NOMO-1 (cell line): ENCODE data around the gene SMIM34.
"Not testable (repeated sequence)": the region's sequence is repeated elsewhere in the genome, so short reads cannot be mapped to it uniquely, and the experiment has no call there.

Experiments
- DNase-seq, 2 experiments: peaks; one replicate each; lab custom pipeline; 2025; ENCODE audit not compliant: unreplicated experiment in 2 of 2; lab: John Stamatoyannopoulos, UW

Gene SMIM34, protein sequence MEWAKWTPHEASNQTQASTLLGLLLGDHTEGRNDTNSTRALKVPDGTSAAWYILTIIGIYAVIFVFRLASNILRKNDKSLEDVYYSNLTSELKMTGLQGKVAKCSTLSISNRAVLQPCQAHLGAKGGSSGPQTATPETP

DNA sequence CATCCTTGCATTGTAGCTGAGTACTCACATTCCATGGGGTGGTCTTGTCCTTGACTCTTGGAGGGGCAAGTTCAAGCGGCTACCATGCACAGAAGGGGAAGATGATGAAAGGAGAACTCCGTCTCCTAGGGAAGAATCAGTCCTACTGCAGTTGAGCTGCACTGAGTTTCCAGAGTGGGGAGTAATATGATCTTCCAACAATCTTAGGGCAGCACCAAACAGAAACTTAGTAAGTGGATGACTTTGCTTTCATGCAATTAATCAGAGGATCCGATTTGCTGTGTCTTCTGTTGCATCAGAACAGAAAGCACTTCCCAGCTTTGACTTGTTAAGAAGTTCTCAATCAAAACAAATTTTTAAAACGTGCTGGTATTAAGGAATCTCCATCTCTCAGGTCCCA, at the start of gene SMIM34:
Gene SMIM34, minus strand, starts transcription at position 147 of the 400 bp plus-strand sequence. Its CDS starts 112 bp downstream, at position 35.
- DNase-seq, result not testable (repeated sequence)

DNA sequence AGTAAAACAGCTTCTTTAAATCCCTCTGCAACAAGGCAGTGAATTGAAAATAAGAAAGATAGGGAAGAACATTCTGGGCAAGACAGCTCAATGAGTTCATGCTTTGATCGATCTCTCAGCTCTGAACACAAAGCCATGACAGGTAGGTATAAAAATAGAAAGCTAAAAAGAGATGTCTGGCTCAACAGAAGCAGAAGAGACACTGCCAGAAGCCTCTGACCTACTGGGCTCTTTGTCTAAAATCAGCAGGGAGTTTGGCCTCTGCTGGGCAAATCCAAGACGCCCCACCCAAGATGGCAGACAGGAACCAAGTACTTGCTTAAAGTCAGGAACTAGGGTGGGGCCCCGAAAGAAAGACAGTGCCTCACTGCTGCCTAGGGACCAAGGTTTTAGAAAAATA, 43.6 kb upstream of the SMIM34 start:
- DNase-seq, result not testable (repeated sequence)

DNA sequence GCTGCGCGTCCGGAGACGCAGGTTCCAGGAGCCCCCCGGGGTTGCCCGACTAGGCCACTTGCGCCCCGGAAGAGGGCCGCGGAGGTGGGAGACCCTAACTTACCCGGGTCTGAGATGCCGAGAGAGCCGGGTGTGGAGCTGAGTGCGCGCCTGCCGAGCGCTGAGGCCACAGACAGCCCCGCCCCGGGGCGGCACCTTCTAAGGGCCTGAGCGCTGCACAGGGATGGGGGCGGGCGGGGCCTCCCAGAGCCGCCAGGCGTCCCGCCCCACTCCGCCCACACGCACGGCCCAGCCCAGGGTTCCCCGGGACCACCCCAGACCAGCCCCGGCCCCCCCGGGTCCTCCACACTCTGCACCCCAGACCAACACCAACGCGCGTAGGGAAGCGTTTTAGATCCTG, 35.7 kb upstream of the SMIM34 start:
- DNase-seq, result not testable (repeated sequence)

DNA sequence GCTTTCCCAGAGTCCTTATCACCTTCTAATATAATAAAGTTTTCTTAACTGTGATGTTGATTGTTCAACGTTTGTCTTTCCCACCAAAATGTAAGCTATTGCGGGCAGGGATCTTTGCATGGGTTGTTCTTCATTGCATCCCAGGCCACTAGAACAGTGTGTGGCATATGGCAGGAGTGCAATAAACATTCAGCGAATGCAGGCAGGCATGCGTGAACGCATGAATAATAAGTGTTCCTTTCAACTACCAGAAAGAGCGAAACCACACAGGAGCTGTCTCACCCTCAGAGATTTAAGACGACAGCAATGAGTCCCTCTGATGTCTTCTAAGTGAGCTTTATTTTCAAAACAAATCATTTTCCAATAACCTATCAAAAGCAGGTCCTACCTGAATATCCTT, 34.5 kb upstream of the SMIM34 start:
- DNase-seq, result not testable (repeated sequence)

DNA sequence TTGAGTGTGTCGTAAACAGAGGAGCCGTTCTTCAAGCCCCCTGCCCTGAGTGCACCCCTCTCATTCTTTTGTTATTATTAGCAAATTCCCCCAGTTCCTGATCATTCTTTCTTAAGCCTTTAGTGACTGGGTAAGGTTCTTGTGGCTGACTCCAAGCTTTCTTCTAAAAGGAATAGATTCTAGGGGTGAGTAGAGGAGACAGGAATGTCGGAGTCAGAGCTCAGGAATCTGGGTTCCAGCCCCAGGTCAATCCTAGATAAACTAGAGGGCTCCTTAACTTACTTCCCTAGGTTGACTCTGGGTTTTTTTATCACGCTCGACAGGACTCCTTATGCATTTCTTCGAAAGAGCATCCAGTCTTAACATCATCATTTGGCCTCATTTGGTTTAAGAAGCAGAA, 32.4 kb upstream of the SMIM34 start:
- DNase-seq, result not testable (repeated sequence)

DNA sequence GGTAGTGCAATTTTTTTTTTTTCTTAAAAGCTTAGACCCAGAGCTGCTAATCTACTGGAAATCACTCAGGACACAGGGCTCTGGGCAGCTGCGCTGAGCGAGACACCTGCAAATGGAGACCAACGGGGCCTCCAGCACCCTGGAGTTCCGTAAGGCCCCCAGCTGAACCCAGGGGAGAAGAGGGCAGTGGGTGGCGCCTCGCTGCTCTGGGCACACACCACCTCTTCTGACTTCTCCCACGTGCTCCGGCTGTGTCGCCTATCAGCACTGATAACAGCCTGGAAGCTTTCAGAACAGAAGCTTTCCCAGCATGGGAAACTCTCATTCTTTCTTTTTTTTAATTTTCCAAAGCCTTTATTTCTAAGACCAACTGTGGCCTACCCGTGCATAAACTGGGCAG, 31.9 kb upstream of the SMIM34 start:
- not testable (repeated sequence) for DNase-seq

DNA sequence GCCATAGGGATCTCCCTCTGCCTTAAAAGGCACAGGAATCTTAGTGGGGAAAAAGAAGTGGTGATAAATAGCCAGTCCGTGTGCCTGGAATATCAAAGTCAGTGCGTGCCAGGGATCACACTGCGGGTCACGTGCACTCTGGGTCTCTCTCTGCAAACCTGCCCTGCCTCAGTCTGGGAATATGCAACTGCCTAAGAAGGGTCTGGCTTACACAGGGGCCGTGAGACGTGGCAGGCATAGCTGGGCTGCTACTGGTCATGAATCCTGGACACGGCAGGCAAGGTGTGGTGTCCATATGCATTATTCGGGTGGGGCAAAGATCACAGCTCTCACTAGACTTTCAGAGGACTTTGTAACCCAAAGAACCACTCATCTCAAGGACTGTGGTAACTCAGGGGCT, 23.3 kb upstream of the SMIM34 start:
- DNase-seq, result not testable (repeated sequence)

DNA sequence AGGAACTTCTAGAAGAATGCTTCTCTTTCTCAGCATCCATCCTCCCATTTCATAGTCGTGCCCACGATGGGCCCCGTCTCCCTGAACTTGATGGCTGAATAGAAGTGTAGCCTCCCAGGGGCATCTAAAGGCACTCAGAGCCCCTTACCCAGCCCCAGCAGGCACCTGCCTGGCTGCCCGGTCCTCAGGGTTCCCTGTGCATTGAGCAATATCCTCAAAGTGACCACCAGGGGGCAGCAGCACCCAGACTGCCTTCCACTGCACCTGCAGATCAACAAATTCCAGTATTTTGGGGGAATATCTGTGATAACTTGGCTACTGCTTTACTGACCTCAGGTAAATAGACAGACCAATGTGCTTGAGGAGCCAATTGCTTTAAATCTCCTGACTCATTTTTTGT, 19.7 kb upstream of the SMIM34 start:
- DNase-seq, result not testable (repeated sequence)

DNA sequence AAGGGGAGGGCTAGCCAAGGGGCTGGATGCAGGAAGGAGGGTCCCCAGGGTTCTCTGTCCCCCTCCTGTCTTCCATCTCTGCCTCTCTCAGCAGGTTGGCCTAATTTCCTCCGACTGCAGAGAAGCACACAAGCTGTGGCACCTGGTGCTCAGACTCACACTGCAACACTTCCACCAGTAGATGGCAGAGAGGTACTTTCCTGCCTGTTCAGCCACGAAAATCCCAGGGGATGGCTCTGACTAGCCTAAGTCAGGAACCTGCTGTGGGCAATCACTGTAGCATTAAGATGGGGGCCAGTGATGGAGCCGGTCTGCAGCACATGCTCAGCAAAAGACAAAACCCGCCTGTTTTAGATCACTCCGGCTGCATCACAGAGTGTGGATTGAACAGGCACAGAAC, 6.0 kb upstream of the SMIM34 start:
- not testable (repeated sequence) for DNase-seq

DNA sequence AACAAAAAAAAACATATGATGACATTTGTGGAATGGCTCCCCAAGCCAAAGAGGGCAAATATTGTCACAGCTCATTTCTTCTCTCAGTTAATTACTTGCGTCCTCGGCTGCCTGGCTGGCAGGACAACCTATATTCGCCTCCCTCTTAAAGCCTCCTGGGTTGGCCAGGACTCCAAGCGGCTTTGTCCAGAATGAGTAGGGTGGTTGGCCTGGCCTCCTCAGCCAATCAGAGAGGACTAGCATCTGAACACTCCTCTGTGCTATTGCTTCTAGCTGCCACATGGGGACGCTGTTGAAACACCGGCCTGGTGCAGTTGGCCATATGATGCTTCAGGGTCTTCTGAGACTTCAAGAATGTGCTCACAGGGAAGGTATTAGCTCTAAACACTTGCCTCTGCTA, 4.7 kb upstream of the SMIM34 start:
- DNase-seq, result not testable (repeated sequence)

DNA sequence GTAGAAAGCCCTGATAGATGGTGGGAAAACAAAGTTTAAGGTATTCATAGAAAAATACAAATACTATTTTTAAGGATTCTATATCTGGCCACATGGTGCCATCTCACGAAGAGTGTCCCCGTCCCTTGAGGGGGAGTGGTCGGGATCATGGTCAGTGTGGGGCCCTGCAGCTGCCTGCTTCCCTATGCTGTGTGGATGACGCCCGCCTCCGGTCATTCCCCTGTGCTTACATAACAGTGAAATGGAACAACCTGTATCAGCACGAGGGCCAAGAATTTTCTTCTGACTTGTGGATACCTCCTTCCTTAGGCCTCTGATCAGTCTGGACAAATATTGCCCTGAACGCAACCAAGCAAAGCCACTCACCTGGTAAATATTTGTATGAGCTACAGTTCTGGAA, 3.6 kb upstream of the SMIM34 start:
- DNase-seq, result not testable (repeated sequence)

DNA sequence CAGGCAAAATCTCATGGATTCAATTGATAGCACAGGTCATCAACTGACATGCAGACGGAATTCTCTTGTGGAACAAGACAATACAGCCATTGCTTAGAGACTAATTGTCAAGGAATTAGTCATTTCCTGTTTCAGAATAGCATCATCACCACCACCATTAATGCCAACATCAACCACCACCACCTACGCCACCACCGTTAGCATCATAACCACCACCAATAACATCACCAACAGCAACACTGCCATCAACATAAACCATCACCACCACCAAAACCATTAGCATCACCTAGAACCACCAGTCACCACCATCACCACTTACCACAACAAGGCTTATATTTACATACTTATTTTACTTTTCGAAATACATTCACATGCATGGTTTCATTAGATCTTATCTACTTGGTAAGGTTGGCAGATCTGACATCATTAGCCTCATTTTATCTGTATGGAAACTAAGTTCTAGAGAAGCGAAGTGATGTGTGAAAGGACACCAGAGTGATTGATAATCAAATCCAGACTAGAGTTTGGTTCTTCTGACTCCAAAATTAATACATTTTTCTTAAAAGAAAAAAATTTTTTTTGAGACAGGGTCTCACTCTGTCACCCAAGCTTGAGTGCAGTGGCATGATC, 6.2 kb downstream of the SMIM34 start:
- DNase-seq, result not testable (repeated sequence)

DNA sequence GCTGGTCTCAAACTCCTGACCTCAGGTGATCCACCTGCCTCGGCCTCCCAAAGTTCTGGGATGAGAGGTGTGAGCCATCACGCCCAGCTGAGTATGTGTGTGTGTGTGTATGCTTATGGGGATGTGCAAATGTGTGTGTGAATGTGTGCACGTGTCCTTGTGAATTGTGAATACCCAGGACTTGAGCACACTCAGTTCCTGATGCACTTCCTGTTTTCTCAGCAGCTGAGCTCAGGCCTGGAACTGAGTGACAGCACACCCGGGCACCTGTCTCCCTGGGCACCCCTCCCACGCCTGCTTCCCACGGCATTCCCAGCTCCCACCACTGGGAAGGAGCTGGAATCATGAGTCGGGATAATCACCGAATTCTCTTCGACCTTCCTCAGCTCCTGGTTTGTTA, 16.5 kb downstream of the SMIM34 start:
- not testable (repeated sequence) for DNase-seq

DNA sequence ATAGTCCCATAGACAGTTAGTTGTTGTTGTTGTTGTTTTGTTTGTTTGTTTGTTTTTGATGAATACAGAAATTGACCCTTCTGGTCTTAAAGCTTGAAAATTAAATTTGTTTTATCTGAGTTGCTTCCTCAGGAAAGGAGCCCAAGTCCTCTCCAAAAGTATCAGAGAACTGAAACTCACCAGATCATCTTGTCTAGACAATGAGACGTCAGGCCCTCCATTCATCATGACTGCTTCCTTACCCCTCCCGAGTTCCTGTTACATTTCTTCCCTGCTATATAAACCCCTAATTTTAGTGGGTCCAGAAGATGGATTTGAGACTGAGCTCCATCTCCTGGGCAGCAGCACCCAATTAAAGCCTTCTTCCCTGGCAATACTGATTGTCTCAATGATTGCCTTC, 17.1 kb downstream of the SMIM34 start:
- DNase-seq, result not testable (repeated sequence)

DNA sequence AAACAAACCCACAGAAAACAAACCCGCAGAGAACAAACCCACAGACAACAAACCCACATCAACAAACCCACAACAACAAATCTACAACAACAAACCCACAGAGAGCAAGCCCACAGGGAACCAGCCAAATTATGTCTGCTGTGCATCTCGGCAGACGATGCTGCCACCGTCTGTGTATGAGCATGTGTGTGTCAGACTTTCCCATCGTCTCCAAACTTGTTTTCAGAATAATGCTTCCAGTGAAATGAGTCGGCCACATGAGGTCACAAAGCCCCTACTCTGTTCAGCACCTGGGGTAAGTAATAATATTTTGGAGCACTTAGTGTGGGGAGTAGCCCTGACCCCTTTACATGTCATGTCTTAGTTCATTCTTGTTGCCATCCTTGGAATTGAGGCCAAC, 17.6 kb downstream of the SMIM34 start:
- not testable (repeated sequence) for DNase-seq

DNA sequence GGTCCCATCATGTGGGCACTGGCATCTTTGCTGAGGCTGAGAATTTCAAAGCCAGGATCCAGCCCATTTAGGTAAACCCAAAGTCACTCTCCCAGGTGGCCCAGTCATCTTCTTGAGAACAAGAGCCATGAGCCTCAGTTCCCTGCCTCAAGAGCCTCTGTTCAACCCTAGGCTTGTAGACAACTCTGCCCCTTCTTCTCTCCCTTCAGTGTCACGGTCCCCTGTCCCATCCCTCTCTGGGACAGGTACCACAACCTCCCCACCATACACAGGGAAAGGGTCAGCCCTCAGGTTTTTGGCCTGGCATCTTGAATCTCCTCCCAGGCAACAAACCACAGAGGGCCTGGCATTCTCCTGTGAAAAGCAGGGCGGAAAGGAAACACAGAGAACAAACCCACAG, 18.1 kb downstream of the SMIM34 start:
- DNase-seq, result not testable (repeated sequence)

DNA sequence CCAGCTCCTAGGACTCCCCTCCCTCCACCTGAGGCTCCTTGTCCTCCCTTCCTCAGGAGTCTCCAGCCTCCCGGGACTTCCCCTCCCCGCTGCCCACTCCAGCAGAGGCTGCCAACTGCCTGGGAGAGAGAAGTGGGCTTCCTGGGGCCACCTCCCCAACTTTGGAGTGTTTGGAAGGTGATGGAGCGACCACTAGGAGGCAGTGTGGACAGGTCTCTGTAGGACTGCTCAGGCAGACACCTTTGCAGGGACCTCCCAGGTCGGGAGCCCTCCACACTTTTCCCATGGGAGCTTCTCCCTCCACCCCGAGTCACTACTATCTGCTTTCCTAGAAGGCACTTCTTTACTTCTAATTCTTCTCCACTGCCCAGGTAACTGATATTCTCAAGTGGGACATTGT, 19.0 kb downstream of the SMIM34 start:
- not testable (repeated sequence) for DNase-seq

DNA sequence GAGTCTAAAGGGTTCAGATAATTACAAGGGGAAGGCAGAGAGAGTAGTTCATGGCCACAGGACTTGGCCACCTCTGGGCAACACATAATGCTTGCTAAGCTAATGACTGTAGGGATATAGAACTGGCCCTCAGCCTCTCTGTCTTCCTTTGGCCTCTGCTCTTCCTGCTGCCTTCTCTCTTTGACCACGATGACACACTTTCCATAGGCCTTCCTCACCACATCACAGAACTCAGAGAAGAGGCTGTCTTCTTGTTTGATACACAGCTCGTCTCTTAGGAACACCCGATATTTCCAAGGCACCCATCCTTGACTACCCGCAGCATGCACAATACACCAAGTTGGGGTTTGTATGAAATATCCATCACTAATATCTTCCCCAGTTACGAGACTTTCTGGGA, 23.2 kb downstream of the SMIM34 start:
- not testable (repeated sequence) for DNase-seq

DNA sequence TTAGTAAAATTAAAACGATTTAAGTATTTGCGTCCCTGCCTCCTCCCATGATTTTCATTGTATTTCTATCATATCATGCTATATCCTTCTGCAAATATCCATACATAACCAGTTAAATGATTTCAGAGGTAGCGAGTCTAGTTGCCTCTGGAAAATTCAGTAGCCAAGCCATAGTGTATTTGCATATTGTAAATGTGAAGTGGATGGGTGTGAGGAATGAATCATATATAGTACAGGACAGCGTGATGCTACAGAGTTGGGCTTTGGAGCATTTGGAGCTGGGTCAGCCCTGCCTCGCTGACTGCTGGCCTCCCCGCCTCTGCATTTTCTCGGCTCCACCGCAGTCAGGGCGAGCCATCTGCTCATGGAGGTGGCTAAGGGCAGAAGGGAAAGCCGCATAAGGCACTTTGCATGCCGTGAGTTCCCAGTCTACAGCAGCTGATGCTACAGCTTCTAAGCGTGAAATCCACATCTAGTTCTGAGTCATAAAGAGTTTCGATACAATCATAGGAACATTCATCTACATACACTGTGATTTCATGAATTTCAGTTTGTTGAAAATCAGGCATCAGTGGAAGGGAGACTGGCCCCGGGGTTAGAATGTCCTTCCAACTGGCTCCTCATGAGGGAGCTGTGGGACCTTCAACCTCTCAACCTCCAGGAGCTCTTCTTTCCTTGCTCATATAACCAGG, 39.9 kb downstream of the SMIM34 start:
- not testable (repeated sequence) for DNase-seq

DNA sequence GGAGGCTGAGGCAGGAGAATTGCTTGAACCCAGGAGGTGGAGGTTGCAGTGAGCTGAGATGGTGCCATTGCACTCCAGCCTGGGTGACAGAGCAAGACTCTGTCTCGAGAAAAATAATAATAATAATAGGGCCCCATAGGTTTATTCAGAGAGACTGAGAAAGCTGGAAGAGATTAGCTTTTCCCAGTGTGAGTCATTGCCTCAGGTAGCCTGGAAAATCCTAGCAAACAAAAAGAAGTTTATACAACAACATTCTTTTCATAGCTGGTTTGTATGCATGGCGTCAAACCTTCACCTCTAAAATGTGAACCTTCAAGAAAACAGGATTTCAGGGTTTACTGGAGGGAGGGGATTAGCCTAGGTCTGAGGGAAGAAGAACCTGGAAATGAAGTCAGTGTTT, 40.6 kb downstream of the SMIM34 start:
- DNase-seq, result not testable (repeated sequence)

DNA sequence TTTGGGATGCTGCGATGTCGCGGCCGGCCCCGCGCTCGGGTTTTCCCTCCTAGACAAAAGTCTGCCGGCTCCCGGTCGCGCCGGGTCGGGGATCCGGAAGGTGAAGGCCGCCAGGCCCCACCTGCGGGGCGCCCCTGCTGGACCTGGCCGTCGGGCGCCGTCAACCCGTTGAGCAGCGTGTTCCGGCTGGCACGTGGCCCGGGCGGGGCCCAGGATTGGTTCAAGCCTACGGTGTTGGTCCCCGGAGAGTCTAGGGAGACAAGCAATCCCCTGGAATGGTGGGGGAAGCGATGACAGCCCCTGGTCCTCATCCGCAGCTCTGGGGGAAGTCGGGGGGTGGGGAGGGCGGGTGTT, 48.2 kb downstream of the SMIM34 start:
- not testable (repeated sequence) for DNase-seq
